K562 (cell line): ENCODE data around the gene SYNM. TPM values are rescaled to one million over a fixed set of nuclear protein-coding genes. Genes with fewer than 3 reads are reported as not detected.

Experiments used
- ATAC-seq: fragments of 200-7000 bp; cut with Tn5 transposase; 3 replicates; pipeline ENCODE4 v1.9.1; 2020; ENCODE audit warnings: moderate library complexity
- BruUV-seq: library from RNA; stranded (reverse); fragments of 400-500 nt; replicated peaks from 2 replicates; lab custom pipeline; 2021; lab: Mats Ljungman, UMichigan
- CTCF ChIA-PET: fragments of 300-600 bp; formaldehyde crosslinking; extraction: SDS; loops from one replicate; lab custom pipeline; 2021; ENCODE audit warnings: low intra/inter-chr PET ratio; lab: Yijun Ruan, JAX
- POLR2A ChIA-PET: fragments of 300-600, 350-650 bp; sonication (Branson Sonifier 250); formaldehyde crosslinking; extraction: SDS; loops from one replicate; lab custom pipeline; 2021; ENCODE audit warnings: antibody characterized with exemption, inconsistent platforms; lab: Yijun Ruan, JAX
- DNase-seq, 4 experiments: peaks; one replicate each; pipeline versions ENCODE4 v3.0.0 to v3.0.0-alpha.2; 2011 to 2018; ENCODE audit warnings: low spot score in 3 of 4, mixed read lengths in 3 of 4; ENCODE audit errors: extremely low read depth in 1 of 4
- FAIRE-seq: peaks from 2 replicates; lab custom pipeline; 2011; peaks lifted over from hg19 to GRCh38; lab: Jason Lieb, UNC
- H2AFZ ChIP-seq: 2 replicates; pipeline ENCODE4 v1.6.0; 2011; ENCODE audit warnings: low read depth, low read length, control low read depth, inconsistent platforms
- H3K27ac ChIP-seq: fragments of 200-600 bp; 3 replicates; pipeline ENCODE4 v1.8.0; 2011; ENCODE audit warnings: low read depth, mild to moderate bottlenecking, control low read depth, inconsistent platforms, low read length, moderate library complexity, mixed read lengths; ENCODE audit errors: extremely low read depth
- H3K27me3 ChIP-seq, 2 experiments: fragments of 300-600 bp in 1 of 2; 2 replicates in 1 of 2; 3 replicates in 1 of 2; pipeline versions ENCODE4 v1.6.0 to v1.8.0; 2011; ENCODE audit warnings: inconsistent platforms in 2 of 2, low read length in 2 of 2, mild to moderate bottlenecking in 1 of 2, mixed read lengths in 1 of 2, moderate library complexity in 1 of 2; ENCODE audit not compliant: control insufficient read depth in 2 of 2, insufficient read depth in 2 of 2
- H3K36me3 ChIP-seq: fragments of 300-600 bp; 3 replicates; pipeline ENCODE4 v1.8.0; 2011; ENCODE audit warnings: mild to moderate bottlenecking, low read length, inconsistent platforms; ENCODE audit not compliant: control insufficient read depth, insufficient read depth
- H3K4me1 ChIP-seq, 2 experiments: fragments of 200-600 bp in 1 of 2; replicated peaks in 1 of 2; 2 replicates in 1 of 2; 3 replicates in 1 of 2; pipeline versions ENCODE4 v1.5.1 to v1.8.0; 2011; ENCODE audit warnings: inconsistent platforms in 2 of 2, low read length in 2 of 2, mild to moderate bottlenecking in 1 of 2, mixed read lengths in 1 of 2, moderate library complexity in 1 of 2; ENCODE audit not compliant: control insufficient read depth in 2 of 2, insufficient read depth in 2 of 2
- H3K4me2 ChIP-seq: 2 replicates; pipeline ENCODE4 v1.6.1; 2011; ENCODE audit warnings: low read length, control low read depth, inconsistent platforms, mixed read lengths; ENCODE audit not compliant: insufficient read depth
- H3K4me3 ChIP-seq: fragments of 200-600 bp; sonication (generic), shearing (Covaris generic); 2 replicates; pipeline ENCODE4 v1.5.1; 2016; ENCODE audit warnings: control low read depth, inconsistent platforms
- H3K79me2 ChIP-seq: fragments of 200-600 bp; 3 replicates; pipeline ENCODE4 v1.8.0; 2011; ENCODE audit warnings: low read length, inconsistent platforms; ENCODE audit not compliant: control insufficient read depth, insufficient read depth
- H3K9ac ChIP-seq, 2 experiments: 2 replicates each; pipeline versions ENCODE4 v1.6.0 to v1.6.1; 2011; ENCODE audit warnings: low read depth in 2 of 2, low read length in 2 of 2, control low read depth in 1 of 2, inconsistent platforms in 1 of 2, mild to moderate bottlenecking in 1 of 2, mixed read lengths in 1 of 2; ENCODE audit not compliant: insufficient read depth in 1 of 2
- H3K9me1 ChIP-seq: one replicate; pipeline ENCODE4 v1.6.0; 2011; ENCODE audit warnings: inconsistent platforms, mild to moderate bottlenecking, low read length, moderate library complexity; ENCODE audit not compliant: control insufficient read depth, insufficient read depth
- H3K9me3 ChIP-seq: replicated peaks from 2 replicates; pipeline ENCODE4 v1.5.1; 2011; ENCODE audit warnings: low read depth, low read length, inconsistent platforms; ENCODE audit not compliant: control insufficient read depth, insufficient read depth
- H4K20me1 ChIP-seq: replicated peaks from 2 replicates; pipeline ENCODE4 v1.6.1; 2011; ENCODE audit warnings: low read length, inconsistent platforms, mixed read lengths; ENCODE audit not compliant: control insufficient read depth, insufficient read depth
- BHLHE40 ChIP-seq: IDR thresholded peaks from 2 replicates; pipeline ENCODE4 v1.6.1; 2011; ENCODE audit warnings: low read length, improper control_type of control experiment
- GTF2E2 ChIP-seq: fragments of 200-800 bp; sonication (Bioruptor generic); IDR thresholded peaks from 2 replicates; pipeline ENCODE4 v1.6.1; 2016; ENCODE audit warnings: missing genetic modification characterization, missing compliant biosample characterization
- HDAC1 ChIP-seq, 2 experiments: fragments of 450-650 bp; IDR thresholded peaks; 2 replicates each; pipeline ENCODE4 v1.6.1; 2016 to 2017; ENCODE audit warnings: inconsistent platforms in 1 of 2, mild to moderate bottlenecking in 1 of 2, moderate library complexity in 1 of 2
- JUN ChIP-seq, 2 experiments: sonication (generic) in 1 of 2; formaldehyde crosslinking in 1 of 2; IDR thresholded peaks; 2 replicates each; pipeline versions ENCODE4 v1.6.1 to v1.8.0; 2012 to 2022; ENCODE audit warnings: borderline replicate concordance in 2 of 2, mild to moderate bottlenecking in 2 of 2, improper control_type of control experiment in 1 of 2, low read depth in 1 of 2, low read length in 1 of 2, missing genetic modification reagents in 1 of 2
- MAFG ChIP-seq: fragments of 450-650 bp; conservative IDR thresholded peaks from 2 replicates; pipeline ENCODE4 v1.6.1; 2016; ENCODE audit warnings: missing genetic modification characterization, missing compliant biosample characterization
- NR2C2 ChIP-seq, 2 experiments: fragments of 200-800 bp in 1 of 2; sonication (Bioruptor generic) in 1 of 2; sonication (generic) in 1 of 2; formaldehyde crosslinking in 1 of 2; IDR thresholded peaks; 2 replicates each; pipeline versions ENCODE4 v1.6.1 to v1.8.0; 2016 to 2022; ENCODE audit warnings: mild to moderate bottlenecking in 1 of 2, missing compliant biosample characterization in 1 of 2, missing genetic modification characterization in 1 of 2, missing genetic modification reagents in 1 of 2
- RBM14 ChIP-seq: fragments of 200-400 bp; formaldehyde crosslinking; IDR thresholded peaks from 2 replicates; pipeline ENCODE4 v1.6.1; 2018; ENCODE audit warnings: low read depth, mild to moderate bottlenecking, low read length, moderate library complexity, borderline replicate concordance; ENCODE audit not compliant: insufficient read depth
- RHOXF2B ChIP-seq: fragments of 250-450 bp; sonication (Bioruptor Pico); conservative IDR thresholded peaks from 2 replicates; pipeline ENCODE4 v1.5.1; 2021
- SAFB ChIP-seq: fragments of 200-400 bp; formaldehyde crosslinking; IDR thresholded peaks from 2 replicates; pipeline ENCODE4 v1.6.1; 2017; ENCODE audit warnings: low read depth, low read length, borderline replicate concordance
- SMARCE1 ChIP-seq: fragments of 450-650 bp; IDR thresholded peaks from 2 replicates; pipeline ENCODE4 v1.7.1; 2016; ENCODE audit warnings: mild to moderate bottlenecking
- XRCC3 ChIP-seq: fragments of 450-650 bp; IDR thresholded peaks from 2 replicates; pipeline ENCODE4 v1.6.1; 2017; ENCODE audit warnings: mild to moderate bottlenecking, moderate library complexity
- ZBTB8A ChIP-seq: fragments of 450-650 bp; IDR thresholded peaks from 2 replicates; pipeline ENCODE4 v1.6.1; 2018; ENCODE audit warnings: mild to moderate bottlenecking, moderate library complexity; ENCODE audit not compliant: partially characterized antibody
- ZHX1 ChIP-seq: fragments of 150-350 bp; conservative IDR thresholded peaks from 2 replicates; pipeline ENCODE4 v1.6.1; 2014; ENCODE audit warnings: low read length
- ZKSCAN8 ChIP-seq: fragments of 200-800 bp; sonication (Bioruptor generic); IDR thresholded peaks from 2 replicates; pipeline ENCODE4 v1.6.1; 2016; ENCODE audit warnings: missing genetic modification characterization, missing compliant biosample characterization
- ZNF274 ChIP-seq: IDR thresholded peaks from 2 replicates; pipeline ENCODE4 v1.6.1; 2011; ENCODE audit warnings: low read depth, mild to moderate bottlenecking, low read length, moderate library complexity, borderline replicate concordance
- ZSCAN29 ChIP-seq: fragments of 450-650 bp; IDR thresholded peaks from 2 replicates; pipeline ENCODE4 v1.6.1; 2017
- WGBS: fragments of 100-300 bp; shearing (Covaris generic); methylation state at CpG from one replicate; pipeline ENCODE4 v1.1.6; 2016; ENCODE audit warnings: low coverage, mixed read lengths; ENCODE audit not compliant: insufficient coverage; ENCODE audit errors: missing lambda C conversion rate; 5-methylcytosine and 5-hydroxymethylcytosine counted together
- in situ Hi-C: fragments of 300-500 bp; cut with MboI; formaldehyde crosslinking; loops from 4 replicates; pipeline ENCODE4 v1.15.0; 2018; ENCODE audit warnings: inconsistent platforms, mixed read lengths
- intact Hi-C: fragments of 100-400 bp; cut with micrococcal nuclease; formaldehyde crosslinking; loops from 2 replicates; pipeline ENCODE4 v1.14.2; 2022
- polyA plus RNA-seq, 8 experiments: library from polyadenylated mRNA; depleted of rRNA in 4 of 8; stranded (reverse) in 5 of 8; unstranded in 3 of 8; fragments of >200 nt; fragmentation: Nextera tagmentation in 2 of 8; fragmentation: Illumina TruSeq in 1 of 8; extraction: Ambion mirVana in 2 of 8; extraction: Trizol in 1 of 8; gene quantifications; 2 replicates each; pipeline versions ENCODE4 v1.2.1 to v1.2.3, GENCODE V29; 2011 to 2014; ENCODE audit warnings: inconsistent platforms in 1 of 8, missing spikeins in 1 of 8
- total RNA-seq, 7 experiments: library from RNA; depleted of rRNA in 6 of 7; stranded (reverse); fragments of >200 nt in 6 of 7; fragmentation: Illumina TruSeq in 2 of 7; extraction: Trizol in 2 of 7; gene quantifications; 2 replicates each; pipeline versions ENCODE4 v1.2.1 to v1.2.3, GENCODE V29; 2011 to 2021; ENCODE audit warnings: low replicate concordance in 1 of 7

Gene SYNM
- total and polyA plus RNA-seq, 9 of the 15 experiments (the other 6 are each of a cell fraction or from before 2014, with no cell fraction given) = 0.01 to 0.42 (median 0.13) TPM

- H3K27me3 ChIP-seq = peaks cover 30 to 67% of the 10 kb centered on the region in 2 experiments
- TF ChIP-seq ZKSCAN8 = no peak
- no peak for TF ChIP-seq ZHX1
- TF ChIP-seq BHLHE40 = no peak
- no peak for TF ChIP-seq SMARCE1
- TF ChIP-seq GTF2E2 (tag) = no peak
- no peak for TF ChIP-seq ZBTB8A
- TF ChIP-seq JUN (IDR thresholded peaks at IDR 0.05; ENCODE audit: borderline replicate concordance, low read depth, low read length) = no peak
- no peak for TF ChIP-seq JUN (CRISPR knock-in tag; IDR thresholded peaks at IDR 0.05; ENCODE audit: borderline replicate concordance)
- TF ChIP-seq RHOXF2B (CRISPR knock-in tag) = no peak
- TF ChIP-seq ZNF274 = no peak
- no peak for TF ChIP-seq NR2C2 (CRISPR knock-in tag; IDR thresholded peaks at IDR 0.05)
- no peak for TF ChIP-seq NR2C2 (tag; IDR thresholded peaks at IDR 0.05)
- TF ChIP-seq SAFB = no peak
- no peak for TF ChIP-seq ZSCAN29
- no peak for TF ChIP-seq HDAC1 (IDR thresholded peaks at IDR 0.05)
- no peak for TF ChIP-seq RBM14
- TF ChIP-seq XRCC3 = no peak
- TF ChIP-seq MAFG = no peak
- TF ChIP-seq, all 486 proteins: peak for 0
- H3K36me3 ChIP-seq = no peaks in the 10 kb centered on the region
- ChIA-PET CTCF (no interaction called here), POLR2A (no interaction called here)
- WGBS = 9% methylated on average over 13 of the region's 13 CpGs
- in situ Hi-C loops (no loop called here), intact Hi-C loops (no loop called here)
- ATAC-seq = no peak
- BruUV-seq = no TSS peak
- no peak overlapping the region for H3K4me3 ChIP-seq
- H3K27ac ChIP-seq = no peak overlapping the region
- H4K20me1 ChIP-seq = no peaks in the 10 kb centered on the region; the same call in 1 of the 2 replicates
- no peak for DNase-seq
- H2AFZ ChIP-seq = no peak overlapping the region
- H3K9me3 ChIP-seq = no peaks in the 10 kb centered on the region
- H3K9ac ChIP-seq = no peak overlapping the region
- no peaks in the 10 kb centered on the region for H3K9me1 ChIP-seq
- no peaks in the 10 kb centered on the region for H3K79me2 ChIP-seq
- FAIRE-seq = no peak
- peaks cover under 1 to 8% of the 10 kb centered on the region in 2 experiments; a peak in 2 of 5 replicates for H3K4me1 ChIP-seq
- no peak overlapping the region for H3K4me2 ChIP-seq
These were observed 25.4 kb downstream of the SYNM start for GRCh38 chr15:99130314-99130713.
